Activated CD8-positive, alpha-beta T cell treated with anti-CD3 and anti-CD28 coated beads, Interleukin-2, amount 10 ng/mL, durations not matched to agents 7 days and 5 days (primary cell): Measurements from ENCODE around the gene CSNK1G3. TPM values are rescaled to one million over a fixed set of nuclear protein-coding genes. Genes with fewer than 3 reads are reported as not detected.

Experiments used
- ATAC-seq: fragments of 150-1000 bp; cut with Tn5 transposase; one replicate; pipeline ENCODE4 v1.10.0; 2021; ENCODE audit warnings: moderate library complexity
- CTCF ChIA-PET: fragments of 350-600 bp; sonication (Branson Sonifier 250); formaldehyde crosslinking; loops from one replicate; lab custom pipeline; 2021; ENCODE audit warnings: antibody characterized with exemption; lab: Charles Lee
- POLR2A ChIA-PET: fragments of 350-600 bp; sonication (Branson Sonifier 250); formaldehyde crosslinking; loops from one replicate; lab custom pipeline; 2021; ENCODE audit warnings: antibody characterized with exemption; lab: Charles Lee
- DNase-seq: peaks from one replicate; pipeline ENCODE4 v3.0.0-alpha.2; 2020
- H3K27ac Mint-ChIP-seq: one replicate; pipeline ENCODE4 v1.8.0; 2021; ENCODE audit warnings: mild to moderate bottlenecking, mixed read lengths
- H3K27me3 Mint-ChIP-seq: one replicate; pipeline ENCODE4 v1.8.0; 2021; ENCODE audit warnings: low read depth, mixed read lengths
- H3K36me3 Mint-ChIP-seq: one replicate; pipeline ENCODE4 v1.8.0; 2021; ENCODE audit warnings: low read depth, mixed read lengths
- H3K4me1 Mint-ChIP-seq: one replicate; pipeline ENCODE4 v1.8.0; 2021; ENCODE audit warnings: low read depth, mixed read lengths
- H3K4me3 Mint-ChIP-seq: one replicate; pipeline ENCODE4 v1.8.0; 2021; ENCODE audit warnings: mild to moderate bottlenecking, mixed read lengths
- H3K9me3 Mint-ChIP-seq: one replicate; pipeline ENCODE4 v1.8.0; 2022; ENCODE audit warnings: mixed read lengths; ENCODE audit not compliant: insufficient read depth
- total RNA-seq, 2 experiments: library from RNA; stranded (reverse); gene quantifications; one replicate each; pipeline ENCODE4 v1.2.3, GENCODE V29; 2021

Gene CSNK1G3
- total RNA-seq, 2 experiments from 2014 or later, result 26.9 to 28.6 TPM

GRCh38 chr5:123647066-123647465 lies 135.1 kb downstream of the CSNK1G3 start:
- no peak overlapping the region for H3K4me3 Mint-ChIP-seq
- peaks cover 4% of the 10 kb centered on the region for H3K27me3 Mint-ChIP-seq
- H3K36me3 Mint-ChIP-seq, result no peaks in the 10 kb centered on the region
- CTCF ChIA-PET, result no interaction called here
- POLR2A ChIA-PET, result no interaction called here
- H3K4me1 Mint-ChIP-seq, result no peaks in the 10 kb centered on the region
- no peak for DNase-seq
- no peaks in the 10 kb centered on the region for H3K9me3 Mint-ChIP-seq
- no peak overlapping the region for H3K27ac Mint-ChIP-seq
- no peak for ATAC-seq

GRCh38 chr5:123651234-123651633 lies 139.3 kb downstream of the CSNK1G3 start:
- no peaks in the 10 kb centered on the region for H3K4me1 Mint-ChIP-seq
- no peak overlapping the region for H3K4me3 Mint-ChIP-seq
- no peaks in the 10 kb centered on the region for H3K9me3 Mint-ChIP-seq
- CTCF ChIA-PET, result no interaction called here
- peaks cover 2% of the 10 kb centered on the region for H3K27me3 Mint-ChIP-seq
- DNase-seq (no peak), ATAC-seq (no peak)
- no peaks in the 10 kb centered on the region for H3K36me3 Mint-ChIP-seq
- H3K27ac Mint-ChIP-seq, result no peak overlapping the region
- POLR2A ChIA-PET, result no interaction called here

GRCh38 chr5:123659011-123659410 lies 147.0 kb downstream of the CSNK1G3 start:
- ChIA-PET POLR2A (no interaction called here), CTCF (interaction anchor here (1.1 kb wide), 1 partner anchor 13 kb away, joined by 3 read pairs; no protein-coding TSS in a partner anchor)
- Mint-ChIP-seq H3K4me3 (no peak overlapping the region), H3K27ac (no peak overlapping the region), H3K9me3 (no peaks in the 10 kb centered on the region), H3K36me3 (no peaks in the 10 kb centered on the region), H3K27me3 (peaks cover 2% of the 10 kb centered on the region), H3K4me1 (no peaks in the 10 kb centered on the region)
- no peak for DNase-seq
- ATAC-seq, result no peak

GRCh38 chr5:123659495-123659894 lies 147.5 kb downstream of the CSNK1G3 start:
- Mint-ChIP-seq H3K27ac (no peak overlapping the region), H3K9me3 (no peaks in the 10 kb centered on the region), H3K36me3 (no peaks in the 10 kb centered on the region), H3K27me3 (no peaks in the 10 kb centered on the region), H3K4me1 (no peaks in the 10 kb centered on the region), H3K4me3 (no peak overlapping the region)
- ATAC-seq (no peak), DNase-seq (no peak)
- POLR2A ChIA-PET, result no interaction called here
- CTCF ChIA-PET, result interaction anchor here (1.1 kb wide), 1 partner anchor 12 kb away, joined by 3 read pairs; no protein-coding TSS in a partner anchor

GRCh38 chr5:123664961-123665360 lies 153.0 kb downstream of the CSNK1G3 start:
- CTCF ChIA-PET, result no interaction called here

GRCh38 chr5:123665822-123666371 lies 153.9 kb downstream of the CSNK1G3 start:
- H3K36me3 Mint-ChIP-seq, result no peaks in the 10 kb centered on the region
- no peaks in the 10 kb centered on the region for H3K9me3 Mint-ChIP-seq
- H3K4me1 Mint-ChIP-seq, result no peaks in the 10 kb centered on the region
- POLR2A ChIA-PET, result no interaction called here
- H3K27me3 Mint-ChIP-seq, result peaks cover 2% of the 10 kb centered on the region
- H3K4me3 Mint-ChIP-seq, result no peak overlapping the region
- no peak for ATAC-seq
- H3K27ac Mint-ChIP-seq, result no peak overlapping the region
- CTCF ChIA-PET, result no interaction called here
- no peak for DNase-seq

More at GRCh38 chr5:123664961-123665360, 153.0 kb downstream of the CSNK1G3 start:
- POLR2A ChIA-PET, result no interaction called here
- H3K36me3 Mint-ChIP-seq, result no peaks in the 10 kb centered on the region
- ATAC-seq (no peak), DNase-seq (no peak)
- no peak overlapping the region for H3K4me3 Mint-ChIP-seq
- peaks cover 2% of the 10 kb centered on the region for H3K27me3 Mint-ChIP-seq
- H3K27ac Mint-ChIP-seq, result no peak overlapping the region
- no peaks in the 10 kb centered on the region for H3K9me3 Mint-ChIP-seq
- H3K4me1 Mint-ChIP-seq, result no peaks in the 10 kb centered on the region

Other genes starting within 250 kb of the CSNK1G3 start
- gene CEP120, start 88.8 kb upstream of the CSNK1G3 start, total RNA-seq, result 10 to 100 TPM; 22.3 to 27.6 TPM